GM12878 (cell line): ENCODE measurements around the gene RASGEF1B.

Source experiments
- BCL11A ChIP-seq: IDR thresholded peaks from 2 replicates; pipeline ENCODE4 v1.6.1; 2011; ENCODE audit warnings: low read depth, low read length
- TF ChIP-seq, protein P1 (sequence below): fragments of 450-650 bp; conservative IDR thresholded peaks from 2 replicates; pipeline ENCODE4 v1.6.1; 2017; ENCODE audit warnings: mild to moderate bottlenecking, moderate library complexity

DNA sequence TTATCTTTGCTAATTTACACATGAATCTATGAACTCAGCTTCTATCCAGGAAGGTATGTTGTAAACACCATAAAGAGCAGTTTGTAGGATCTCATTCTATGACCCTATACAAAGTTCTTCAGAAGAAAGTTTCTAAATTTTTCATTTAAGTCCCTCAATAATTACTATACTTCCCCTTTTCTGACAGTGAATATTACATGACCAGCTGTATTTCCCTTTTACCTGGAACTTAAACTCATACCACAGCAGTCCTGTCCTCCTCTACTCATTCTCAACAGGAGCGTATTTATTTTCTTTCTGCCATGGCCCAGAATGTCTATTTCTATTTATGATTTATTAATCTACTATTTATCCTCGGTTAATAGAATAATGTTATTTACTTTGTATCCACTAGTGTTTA is 15.8 kb downstream of the RASGEF1B start:
- TF ChIP-seq BCL11A = no peak
- TF ChIP-seq, protein P1, sequence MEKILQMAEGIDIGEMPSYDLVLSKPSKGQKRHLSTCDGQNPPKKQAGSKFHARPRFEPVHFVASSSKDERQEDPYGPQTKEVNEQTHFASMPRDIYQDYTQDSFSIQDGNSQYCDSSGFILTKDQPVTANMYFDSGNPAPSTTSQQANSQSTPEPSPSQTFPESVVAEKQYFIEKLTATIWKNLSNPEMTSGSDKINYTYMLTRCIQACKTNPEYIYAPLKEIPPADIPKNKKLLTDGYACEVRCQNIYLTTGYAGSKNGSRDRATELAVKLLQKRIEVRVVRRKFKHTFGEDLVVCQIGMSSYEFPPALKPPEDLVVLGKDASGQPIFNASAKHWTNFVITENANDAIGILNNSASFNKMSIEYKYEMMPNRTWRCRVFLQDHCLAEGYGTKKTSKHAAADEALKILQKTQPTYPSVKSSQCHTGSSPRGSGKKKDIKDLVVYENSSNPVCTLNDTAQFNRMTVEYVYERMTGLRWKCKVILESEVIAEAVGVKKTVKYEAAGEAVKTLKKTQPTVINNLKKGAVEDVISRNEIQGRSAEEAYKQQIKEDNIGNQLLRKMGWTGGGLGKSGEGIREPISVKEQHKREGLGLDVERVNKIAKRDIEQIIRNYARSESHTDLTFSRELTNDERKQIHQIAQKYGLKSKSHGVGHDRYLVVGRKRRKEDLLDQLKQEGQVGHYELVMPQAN = no peak
